ENCODE measurements around the gene ZSCAN31. TPM values are rescaled to one million over a fixed set of nuclear protein-coding genes. Genes with fewer than 3 reads are reported as not detected.
"Not testable (repeated sequence)": the region's sequence is repeated elsewhere in the genome, so short reads cannot be mapped to it uniquely, and the experiment has no call there.

Gene ZSCAN31
- total and polyA plus RNA-seq, 8 donors = 2.3 to 13.4 (median 8.1) TPM

DNA sequence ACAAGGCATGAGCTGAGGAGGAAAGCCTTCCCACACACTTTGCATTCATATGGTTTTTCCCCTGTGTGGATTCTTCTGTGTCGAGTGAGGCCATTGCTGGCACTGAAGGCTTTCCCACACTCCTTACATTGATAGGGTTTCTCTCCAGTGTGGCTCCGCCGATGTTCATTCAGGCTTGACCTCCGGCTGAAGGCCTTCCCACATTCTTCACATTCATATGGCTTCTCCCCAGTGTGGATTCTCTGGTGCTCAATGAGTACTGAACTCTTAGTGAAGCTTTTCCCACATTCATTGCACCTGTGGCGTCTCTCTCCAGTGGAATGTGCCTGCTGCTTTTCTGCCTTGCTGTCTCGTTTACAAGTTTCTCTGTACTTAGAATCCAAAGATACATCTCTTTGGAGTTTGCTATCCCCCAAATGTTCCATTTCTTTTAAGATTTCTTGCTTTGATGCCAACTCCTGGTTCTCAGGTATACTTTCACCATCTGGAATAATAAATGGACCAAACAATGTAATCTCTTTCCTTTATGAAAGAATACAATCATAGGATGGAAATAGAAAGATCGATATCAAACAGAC lies 9.5 kb downstream of the ZSCAN31 start:
- Histone ChIP-seq H3K4me3 (no peak overlapping the region), H3K36me3 (peaks cover 23 to 84% (median 51%) of the 10 kb centered on the region in 4 donors), H3K9me3 (peaks cover 22 to 49% (median 38%) of the 10 kb centered on the region in 4 donors), H3K27me3 (no peaks in the 10 kb centered on the region), H3K27ac (no peak overlapping the region), H3K4me1 (no peaks in the 10 kb centered on the region)
- intact Hi-C loops (cut with DNase I; ENCODE audit: low total_unique reads) = no loop called here
- 95 to 98% (median 96%) methylated on average over 7 of the region's 7 CpGs for WGBS, 5 donors
- TF ChIP-seq POLR2A (IDR thresholded peaks at IDR 0.05) (no peak), POLR2AphosphoS5 (IDR thresholded peaks at IDR 0.05) (no peak), EP300 (IDR thresholded peaks at IDR 0.05) (no peak)
- TF ChIP-seq, protein P1, sequence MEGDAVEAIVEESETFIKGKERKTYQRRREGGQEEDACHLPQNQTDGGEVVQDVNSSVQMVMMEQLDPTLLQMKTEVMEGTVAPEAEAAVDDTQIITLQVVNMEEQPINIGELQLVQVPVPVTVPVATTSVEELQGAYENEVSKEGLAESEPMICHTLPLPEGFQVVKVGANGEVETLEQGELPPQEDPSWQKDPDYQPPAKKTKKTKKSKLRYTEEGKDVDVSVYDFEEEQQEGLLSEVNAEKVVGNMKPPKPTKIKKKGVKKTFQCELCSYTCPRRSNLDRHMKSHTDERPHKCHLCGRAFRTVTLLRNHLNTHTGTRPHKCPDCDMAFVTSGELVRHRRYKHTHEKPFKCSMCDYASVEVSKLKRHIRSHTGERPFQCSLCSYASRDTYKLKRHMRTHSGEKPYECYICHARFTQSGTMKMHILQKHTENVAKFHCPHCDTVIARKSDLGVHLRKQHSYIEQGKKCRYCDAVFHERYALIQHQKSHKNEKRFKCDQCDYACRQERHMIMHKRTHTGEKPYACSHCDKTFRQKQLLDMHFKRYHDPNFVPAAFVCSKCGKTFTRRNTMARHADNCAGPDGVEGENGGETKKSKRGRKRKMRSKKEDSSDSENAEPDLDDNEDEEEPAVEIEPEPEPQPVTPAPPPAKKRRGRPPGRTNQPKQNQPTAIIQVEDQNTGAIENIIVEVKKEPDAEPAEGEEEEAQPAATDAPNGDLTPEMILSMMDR (IDR thresholded peaks at IDR 0.05) = no peak
- no peak for DNase-seq

DNA sequence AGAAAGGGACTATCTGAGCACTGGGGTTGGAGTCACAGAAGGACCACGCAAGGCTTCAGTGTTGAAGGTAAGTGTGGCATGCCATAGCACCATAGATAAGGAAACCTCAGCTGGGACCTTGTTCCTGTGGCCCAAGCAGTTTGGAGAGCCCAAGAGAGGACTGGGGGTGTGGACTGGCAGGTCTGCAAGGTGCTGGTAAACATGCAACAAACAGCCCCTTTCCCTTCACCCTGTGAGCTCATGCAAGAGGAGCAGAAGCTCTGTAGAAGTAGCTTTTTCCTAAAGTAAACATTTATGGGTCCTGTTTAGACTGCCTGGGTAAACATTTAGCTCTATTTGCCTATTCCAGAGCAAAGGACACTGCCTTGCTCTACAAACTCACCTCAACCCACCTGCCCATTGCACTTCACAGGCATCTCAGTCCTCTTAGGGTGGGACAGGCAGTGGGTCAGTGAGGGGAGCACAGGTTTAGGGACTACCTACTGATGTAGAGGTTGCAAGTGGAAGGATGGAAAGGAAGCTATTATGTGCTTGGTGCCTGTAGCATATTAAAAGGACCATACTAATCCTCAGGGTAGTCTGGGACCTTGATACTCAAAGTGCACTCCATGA lies 12.0 kb downstream of the ZSCAN31 start:
- H3K27me3 ChIP-seq = no peaks in the 10 kb centered on the region
- no peak for DNase-seq
- intact Hi-C loops (cut with DNase I; ENCODE audit: low total_unique reads) = no loop called here
- TF ChIP-seq, protein P1 (IDR thresholded peaks at IDR 0.05) = no peak
- TF ChIP-seq POLR2A (IDR thresholded peaks at IDR 0.05) = no peak
- no peak for TF ChIP-seq POLR2AphosphoS5 (IDR thresholded peaks at IDR 0.05)
- TF ChIP-seq EP300 (IDR thresholded peaks at IDR 0.05) = no peak
- H3K27ac ChIP-seq = no peak overlapping the region
- peaks cover 23 to 69% (median 45%) of the 10 kb centered on the region in 4 donors for H3K36me3 ChIP-seq
- H3K4me1 ChIP-seq = no peaks in the 10 kb centered on the region
- WGBS, 5 donors = 80 to 86% (median 83%) methylated on average over 1 of the region's 1 CpG
- no peak overlapping the region for H3K4me3 ChIP-seq
- H3K9me3 ChIP-seq = peaks cover 18 to 58% (median 37%) of the 10 kb centered on the region in 4 donors

DNA sequence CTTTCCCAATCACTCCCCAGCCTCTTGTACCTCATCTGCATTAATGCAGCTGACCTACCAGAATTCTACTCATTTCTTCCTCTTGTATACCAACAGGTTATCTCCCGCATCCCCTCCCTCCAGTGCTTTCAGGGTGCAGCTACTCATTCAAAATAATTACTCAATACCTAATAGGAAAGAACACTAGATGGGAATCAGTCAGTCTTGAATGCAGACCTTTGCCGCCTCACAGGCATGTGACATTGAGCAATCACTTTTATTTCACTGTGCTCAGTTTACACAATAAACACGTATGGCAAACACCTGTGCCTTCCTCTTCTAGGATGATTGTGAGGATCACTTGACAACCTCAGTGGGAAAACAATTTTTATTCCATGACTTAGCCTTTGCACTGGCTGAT lies 13.3 kb downstream of the ZSCAN31 start:
- Histone ChIP-seq H3K4me1 (no peaks in the 10 kb centered on the region), H3K4me3 (no peak overlapping the region), H3K36me3 (peaks cover 23 to 57% (median 39%) of the 10 kb centered on the region in 4 donors), H3K27ac (no peak overlapping the region), H3K27me3 (no peaks in the 10 kb centered on the region), H3K9me3 (peaks cover 17 to 48% (median 29%) of the 10 kb centered on the region in 4 donors)
- intact Hi-C loops (cut with DNase I; ENCODE audit: low total_unique reads) = no loop called here
- 75 to 87% (median 81%) methylated on average over 3 of the region's 3 CpGs for WGBS, 5 donors
- no peak for TF ChIP-seq POLR2A (IDR thresholded peaks at IDR 0.05)
- TF ChIP-seq, protein P1 (IDR thresholded peaks at IDR 0.05) = no peak
- TF ChIP-seq EP300 (IDR thresholded peaks at IDR 0.05) = no peak
- no peak for TF ChIP-seq POLR2AphosphoS5 (IDR thresholded peaks at IDR 0.05)
- no peak for DNase-seq

- H3K4me3 ChIP-seq; H3K27me3 ChIP-seq; DNase-seq; H3K4me1 ChIP-seq; H3K27ac ChIP-seq; intact Hi-C loops (cut with DNase I; ENCODE audit: low total_unique reads): not testable (repeated sequence)
- Histone ChIP-seq H3K36me3 (peaks cover 0 to 28% (median 4%) of the 10 kb centered on the region in 4 donors), H3K9me3 (peaks cover 0 to 11% (median 3%) of the 10 kb centered on the region in 4 donors)
- WGBS, 5 donors = 90 to 96% (median 94%) methylated on average over 8 of the region's 8 CpGs
These were observed 18.1 kb downstream of the ZSCAN31 start for GRCh38 chr6:28317866-28318265.

DNA sequence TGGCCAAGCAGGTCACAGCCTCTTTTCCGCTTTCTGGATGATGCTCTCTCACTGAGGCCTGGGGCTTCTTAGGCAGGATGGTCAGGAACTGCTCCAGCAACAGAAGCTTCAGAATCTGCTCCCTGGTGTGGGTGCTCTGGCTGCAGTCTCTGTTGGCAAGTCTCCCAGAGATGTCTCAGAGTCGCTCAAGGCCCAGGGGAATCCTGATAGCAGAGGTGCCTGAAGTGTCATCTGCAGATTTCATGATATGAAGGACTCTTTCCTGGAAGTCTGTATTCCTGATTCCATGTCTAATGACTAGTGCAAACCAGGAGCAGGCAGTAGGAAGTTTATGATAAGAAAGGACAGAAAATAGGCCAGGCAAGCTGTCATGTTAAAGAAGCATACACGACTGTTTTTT lies 20.3 kb downstream of the ZSCAN31 start:
- no peaks in the 10 kb centered on the region for H3K27me3 ChIP-seq
- intact Hi-C loops (cut with DNase I; ENCODE audit: low total_unique reads) = no loop called here
- TF ChIP-seq EP300 (IDR thresholded peaks at IDR 0.05) (no peak), POLR2AphosphoS5 (IDR thresholded peaks at IDR 0.05) (no peak), POLR2A (IDR thresholded peaks at IDR 0.05) (no peak)
- TF ChIP-seq, protein P1 (IDR thresholded peaks at IDR 0.05) = no peak
- H3K4me1 ChIP-seq = no peaks in the 10 kb centered on the region
- peaks cover 0 to 21% (median 5%) of the 10 kb centered on the region in 4 donors for H3K36me3 ChIP-seq
- no peak overlapping the region for H3K27ac ChIP-seq
- no peak for DNase-seq
- peaks cover 0 to 17% (median 2%) of the 10 kb centered on the region in 4 donors for H3K9me3 ChIP-seq
- WGBS, 5 donors = 76 to 86% (median 81%) methylated on average over 3 of the region's 3 CpGs
- H3K4me3 ChIP-seq = no peak overlapping the region
